ENCODE measurements around the gene PNPLA7.

PNPLA7 gene

GRCh38 chr9:137494550-137495351 lies 55.5 kb downstream of the PNPLA7 start:
- no peak overlapping the region for H3K4me3 ChIP-seq (ENCODE audit: low read length)
- no peak for TF ChIP-seq CTCF (conservative IDR thresholded peaks at IDR 0.05; ENCODE audit: low read depth, low read length)
- no peak for DNase-seq (ENCODE audit: low read depth)

GRCh38 chr9:137494104-137494544 lies 56.1 kb downstream of the PNPLA7 start:
- TF ChIP-seq CTCF (conservative IDR thresholded peaks at IDR 0.05; ENCODE audit: low read depth, low read length) = no peak
- no peak overlapping the region for H3K4me3 ChIP-seq (ENCODE audit: low read length)
- DNase-seq (ENCODE audit: low read depth) = no peak

GRCh38 chr9:137493364-137494103 lies 56.7 kb downstream of the PNPLA7 start:
- no peak for TF ChIP-seq CTCF (conservative IDR thresholded peaks at IDR 0.05; ENCODE audit: low read depth, low read length)
- H3K4me3 ChIP-seq (ENCODE audit: low read length) = no peak overlapping the region
- no peak for DNase-seq (ENCODE audit: low read depth)

GRCh38 chr9:137492464-137493363 lies 57.5 kb downstream of the PNPLA7 start:
- DNase-seq (ENCODE audit: low read depth) = no peak
- TF ChIP-seq CTCF (conservative IDR thresholded peaks at IDR 0.05; ENCODE audit: low read depth, low read length) = no peak

GRCh38 chr9:137491735-137492432 lies 58.3 kb downstream of the PNPLA7 start:
- no peak for DNase-seq (ENCODE audit: low read depth)
- TF ChIP-seq CTCF (conservative IDR thresholded peaks at IDR 0.05; ENCODE audit: low read depth, low read length) = no peak
- H3K4me3 ChIP-seq (ENCODE audit: low read length) = no peak overlapping the region

More at GRCh38 chr9:137492464-137493363, 57.5 kb downstream of the PNPLA7 start:
- no peak overlapping the region for H3K4me3 ChIP-seq (ENCODE audit: low read length)

GRCh38 chr9:137490532-137491186 lies 59.5 kb downstream of the PNPLA7 start:
- H3K4me3 ChIP-seq (ENCODE audit: low read length) = no peak overlapping the region
- no peak for DNase-seq (ENCODE audit: low read depth)
- no peak for TF ChIP-seq CTCF (conservative IDR thresholded peaks at IDR 0.05; ENCODE audit: low read depth, low read length)
